Peyer's patch (tissue), 4 donors: ENCODE measurements around the gene MYO1D. TPM values are rescaled to one million over a fixed set of nuclear protein-coding genes. Genes with fewer than 3 reads are reported as not detected.

Source experiments
- DNase-seq, 3 donors: peaks; one replicate each; pipeline ENCODE4 v3.0.0-alpha.2; 2017 to 2019
- H3K27ac ChIP-seq, 4 donors: fragments of 200-600 bp; sonication (generic); one replicate each; pipeline ENCODE4 v1.5.1; 2016 to 2019
- H3K27me3 ChIP-seq, 2 donors: fragments of 200-600 bp; sonication (generic); one replicate each; pipeline ENCODE4 v1.5.1; 2019
- H3K36me3 ChIP-seq, 3 donors: fragments of 200-600 bp; sonication (generic); one replicate each; pipeline ENCODE4 v1.5.1; 2016 to 2019
- H3K4me1 ChIP-seq, 4 donors: fragments of 200-600 bp; sonication (generic); one replicate each; pipeline ENCODE4 v1.5.1; 2016 to 2019
- H3K4me3 ChIP-seq, 4 donors: fragments of 200-600 bp; sonication (generic); 1 replicate in 3 of 4; 2 replicates in 1 of 4; pipeline ENCODE4 v1.5.1; 2016 to 2019; ENCODE audit warnings: mild to moderate bottlenecking in 1 of 4
- H3K9me3 ChIP-seq, 4 donors: fragments of 200-600 bp; sonication (generic); one replicate each; pipeline ENCODE4 v1.5.1; 2016 to 2019; ENCODE audit warnings: mild to moderate bottlenecking in 1 of 4
- POLR2A ChIP-seq, 2 donors: fragments of 450-650 bp; IDR thresholded peaks; one replicate each; pipeline ENCODE4 v1.5.1; 2017; ENCODE audit warnings: antibody characterized with exemption in 2 of 2, mild to moderate bottlenecking in 2 of 2, moderate library complexity in 2 of 2
- total RNA-seq, 4 donors: library from RNA; depleted of rRNA; stranded (reverse); fragments of >200 nt; gene quantifications; one replicate each; pipeline ENCODE4 v1.1.0, GENCODE V29; 2016
- TF ChIP-seq, protein P1 (sequence below), 6 experiments: fragments of 450-650 bp in 4 of 6; fragments of 200-600 bp in 2 of 6; sonication (generic) in 1 of 6; IDR thresholded peaks; one replicate each; pipeline ENCODE4 v1.5.1; 2017 to 2019; ENCODE audit warnings: antibody characterized with exemption in 6 of 6, mild to moderate bottlenecking in 3 of 6, moderate library complexity in 1 of 6

Gene MYO1D
- total RNA-seq, 4 donors from 2014 or later = 148 to 340 (median 328) TPM

DNA sequence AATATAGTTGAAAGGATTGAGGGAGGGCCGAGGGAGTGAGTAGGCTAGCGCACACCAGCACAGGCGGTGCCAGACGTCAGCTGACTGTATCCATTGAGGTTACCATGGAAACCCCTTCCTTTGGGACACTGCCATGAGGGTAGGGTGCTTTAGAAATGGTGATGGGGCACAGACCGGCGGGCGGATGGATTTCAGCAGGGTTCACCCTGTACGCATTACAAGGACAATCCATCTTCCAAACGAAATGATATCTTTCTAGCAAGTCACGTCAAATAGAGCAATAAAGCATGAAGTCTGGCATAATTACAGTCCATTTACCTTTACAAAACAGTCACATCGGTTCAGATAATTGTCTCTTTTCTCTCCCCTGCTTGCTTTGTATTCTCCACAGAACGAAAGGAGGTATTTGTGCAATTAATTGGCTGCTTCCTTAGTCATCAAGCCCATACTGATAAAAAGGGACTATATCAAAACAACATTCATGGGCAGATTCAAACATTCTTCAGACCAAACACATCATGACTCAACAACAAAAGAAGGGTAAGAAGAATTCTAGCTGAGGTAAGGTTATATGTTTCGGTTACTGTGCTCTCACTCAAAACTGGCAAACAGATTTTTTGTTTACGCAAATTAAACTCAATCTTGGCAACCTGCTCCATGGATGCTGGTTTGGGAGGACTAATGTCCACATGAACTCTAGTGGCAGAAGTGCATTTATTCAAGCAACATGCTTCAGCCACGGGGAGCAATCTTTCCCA, 249.5 kb downstream of the MYO1D start:
- H3K27me3 ChIP-seq = no peaks in the 10 kb centered on the region
- no peaks in the 10 kb centered on the region for H3K4me1 ChIP-seq
- no peaks in the 10 kb centered on the region for H3K9me3 ChIP-seq
- DNase-seq = no peak
- no peak overlapping the region for H3K4me3 ChIP-seq
- H3K36me3 ChIP-seq = peaks cover 0 to 6% (median 0%) of the 10 kb centered on the region in 3 donors
- TF ChIP-seq, protein P1, sequence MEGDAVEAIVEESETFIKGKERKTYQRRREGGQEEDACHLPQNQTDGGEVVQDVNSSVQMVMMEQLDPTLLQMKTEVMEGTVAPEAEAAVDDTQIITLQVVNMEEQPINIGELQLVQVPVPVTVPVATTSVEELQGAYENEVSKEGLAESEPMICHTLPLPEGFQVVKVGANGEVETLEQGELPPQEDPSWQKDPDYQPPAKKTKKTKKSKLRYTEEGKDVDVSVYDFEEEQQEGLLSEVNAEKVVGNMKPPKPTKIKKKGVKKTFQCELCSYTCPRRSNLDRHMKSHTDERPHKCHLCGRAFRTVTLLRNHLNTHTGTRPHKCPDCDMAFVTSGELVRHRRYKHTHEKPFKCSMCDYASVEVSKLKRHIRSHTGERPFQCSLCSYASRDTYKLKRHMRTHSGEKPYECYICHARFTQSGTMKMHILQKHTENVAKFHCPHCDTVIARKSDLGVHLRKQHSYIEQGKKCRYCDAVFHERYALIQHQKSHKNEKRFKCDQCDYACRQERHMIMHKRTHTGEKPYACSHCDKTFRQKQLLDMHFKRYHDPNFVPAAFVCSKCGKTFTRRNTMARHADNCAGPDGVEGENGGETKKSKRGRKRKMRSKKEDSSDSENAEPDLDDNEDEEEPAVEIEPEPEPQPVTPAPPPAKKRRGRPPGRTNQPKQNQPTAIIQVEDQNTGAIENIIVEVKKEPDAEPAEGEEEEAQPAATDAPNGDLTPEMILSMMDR (IDR thresholded peaks at IDR 0.05) = no peak
- TF ChIP-seq POLR2A (IDR thresholded peaks at IDR 0.05) = no peak
- H3K27ac ChIP-seq = no peak overlapping the region

DNA sequence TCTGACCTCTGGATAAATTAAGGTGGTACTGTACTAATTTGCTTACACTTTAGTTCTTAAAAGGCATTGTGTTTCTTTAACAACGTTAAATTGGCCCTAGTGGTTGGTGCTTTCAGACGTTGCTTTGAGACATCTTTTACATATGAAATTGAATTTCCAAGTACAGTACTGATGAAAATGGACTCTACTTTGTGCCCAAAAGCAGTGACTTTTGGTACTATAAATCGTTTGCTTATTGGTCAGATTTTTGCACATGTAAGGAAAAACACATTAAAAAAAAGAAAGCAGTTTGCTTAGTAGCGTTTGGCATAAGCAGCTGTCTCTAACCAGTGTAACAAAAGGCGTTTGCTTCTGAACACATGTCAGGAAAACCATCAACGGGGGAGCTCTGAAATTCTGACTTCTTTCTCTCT, 250.5 kb downstream of the MYO1D start:
- Histone ChIP-seq H3K36me3 (peaks cover 0 to 6% (median 0%) of the 10 kb centered on the region in 3 donors), H3K4me3 (no peak overlapping the region), H3K27ac (no peak overlapping the region), H3K27me3 (no peaks in the 10 kb centered on the region), H3K4me1 (no peaks in the 10 kb centered on the region), H3K9me3 (no peaks in the 10 kb centered on the region)
- TF ChIP-seq, protein P1 (IDR thresholded peaks at IDR 0.05) = no peak
- TF ChIP-seq POLR2A (IDR thresholded peaks at IDR 0.05) = no peak
- DNase-seq = no peak

DNA sequence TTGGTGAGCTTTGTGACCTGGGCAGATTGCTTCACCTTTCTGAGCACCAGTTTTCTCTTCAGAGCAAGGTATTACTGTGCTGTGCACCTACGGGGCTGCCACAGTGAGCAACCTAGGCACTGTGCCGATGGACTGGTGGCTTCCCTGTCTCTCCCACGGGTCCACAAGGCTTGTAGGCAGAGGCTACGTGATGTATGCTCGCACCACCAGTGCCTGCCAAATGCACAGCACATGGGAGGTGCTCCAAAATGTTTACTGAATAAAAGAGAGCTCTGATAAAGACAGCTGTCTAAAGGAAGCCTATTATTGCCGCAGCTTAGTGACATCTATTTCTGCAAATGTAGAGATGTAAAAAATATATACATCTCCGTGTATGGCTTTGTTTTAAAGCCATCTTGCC, 251.0 kb downstream of the MYO1D start:
- Histone ChIP-seq H3K9me3 (no peaks in the 10 kb centered on the region), H3K36me3 (peaks cover 0 to 6% (median 0%) of the 10 kb centered on the region in 3 donors), H3K27ac (no peak overlapping the region), H3K4me1 (no peaks in the 10 kb centered on the region), H3K27me3 (no peaks in the 10 kb centered on the region), H3K4me3 (no peak overlapping the region)
- DNase-seq = no peak
- TF ChIP-seq, protein P1 (IDR thresholded peaks at IDR 0.05) = no peak
- TF ChIP-seq POLR2A (IDR thresholded peaks at IDR 0.05) = no peak

DNA sequence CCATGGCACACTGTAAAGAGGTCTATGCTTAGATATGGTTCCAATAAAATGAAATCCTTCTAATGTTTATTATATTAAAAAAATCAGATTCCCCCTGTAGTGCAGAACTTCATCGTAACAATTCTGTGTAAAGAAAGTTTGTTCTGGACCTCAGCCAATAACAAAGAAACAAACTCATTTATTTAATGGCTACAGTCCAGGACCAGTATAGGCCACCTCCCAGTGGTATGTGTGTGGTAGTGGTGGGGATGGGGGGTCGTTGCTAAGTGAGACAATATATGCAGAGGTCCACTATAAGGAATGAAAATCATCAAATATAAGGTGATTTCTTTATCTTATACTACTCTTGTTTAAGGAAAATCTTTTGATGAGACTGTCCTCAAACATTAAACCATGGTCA, 253.7 kb downstream of the MYO1D start:
- TF ChIP-seq, protein P1 (IDR thresholded peaks at IDR 0.05) = no peak
- TF ChIP-seq POLR2A (IDR thresholded peaks at IDR 0.05) = no peak
- no peaks in the 10 kb centered on the region for H3K4me1 ChIP-seq
- DNase-seq = no peak
- no peaks in the 10 kb centered on the region for H3K36me3 ChIP-seq
- H3K4me3 ChIP-seq = no peak overlapping the region
- H3K27me3 ChIP-seq = no peaks in the 10 kb centered on the region
- H3K27ac ChIP-seq = no peak overlapping the region
- H3K9me3 ChIP-seq = no peaks in the 10 kb centered on the region

DNA sequence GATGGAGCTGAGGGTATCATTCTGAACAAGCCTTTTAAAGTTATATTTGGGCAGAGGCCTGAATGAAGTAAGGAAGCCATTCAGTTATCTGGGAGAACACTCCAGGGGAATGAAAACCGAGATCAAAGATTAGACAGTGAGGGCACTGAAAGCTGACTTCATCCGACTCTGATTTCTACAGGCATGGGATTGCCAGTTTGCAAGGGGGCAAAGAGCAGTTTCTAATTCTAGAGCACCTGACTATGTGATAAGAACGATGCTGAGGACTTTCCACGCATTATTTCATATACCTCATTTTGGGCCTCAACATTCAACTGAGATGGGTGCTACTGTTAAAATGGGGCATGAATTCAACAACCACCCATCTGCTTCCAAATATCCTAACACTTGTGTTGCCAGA, 254.4 kb downstream of the MYO1D start:
- TF ChIP-seq, protein P1 (IDR thresholded peaks at IDR 0.05) = no peak
- TF ChIP-seq POLR2A (IDR thresholded peaks at IDR 0.05) = no peak
- H3K4me3 ChIP-seq = no peak overlapping the region
- no peaks in the 10 kb centered on the region for H3K4me1 ChIP-seq
- no peak for DNase-seq
- no peaks in the 10 kb centered on the region for H3K36me3 ChIP-seq
- H3K27me3 ChIP-seq = no peaks in the 10 kb centered on the region
- H3K9me3 ChIP-seq = no peaks in the 10 kb centered on the region
- H3K27ac ChIP-seq = no peak overlapping the region
